Measurements from ENCODE around the gene ARL13B. TPM values are rescaled to one million over a fixed set of nuclear protein-coding genes. Genes with fewer than 3 reads are reported as not detected.

The ARL13B gene
- total RNA-seq, 4 donors from 2014 or later, result 4.9 to 23.6 (median 14.0) TPM

DNA sequence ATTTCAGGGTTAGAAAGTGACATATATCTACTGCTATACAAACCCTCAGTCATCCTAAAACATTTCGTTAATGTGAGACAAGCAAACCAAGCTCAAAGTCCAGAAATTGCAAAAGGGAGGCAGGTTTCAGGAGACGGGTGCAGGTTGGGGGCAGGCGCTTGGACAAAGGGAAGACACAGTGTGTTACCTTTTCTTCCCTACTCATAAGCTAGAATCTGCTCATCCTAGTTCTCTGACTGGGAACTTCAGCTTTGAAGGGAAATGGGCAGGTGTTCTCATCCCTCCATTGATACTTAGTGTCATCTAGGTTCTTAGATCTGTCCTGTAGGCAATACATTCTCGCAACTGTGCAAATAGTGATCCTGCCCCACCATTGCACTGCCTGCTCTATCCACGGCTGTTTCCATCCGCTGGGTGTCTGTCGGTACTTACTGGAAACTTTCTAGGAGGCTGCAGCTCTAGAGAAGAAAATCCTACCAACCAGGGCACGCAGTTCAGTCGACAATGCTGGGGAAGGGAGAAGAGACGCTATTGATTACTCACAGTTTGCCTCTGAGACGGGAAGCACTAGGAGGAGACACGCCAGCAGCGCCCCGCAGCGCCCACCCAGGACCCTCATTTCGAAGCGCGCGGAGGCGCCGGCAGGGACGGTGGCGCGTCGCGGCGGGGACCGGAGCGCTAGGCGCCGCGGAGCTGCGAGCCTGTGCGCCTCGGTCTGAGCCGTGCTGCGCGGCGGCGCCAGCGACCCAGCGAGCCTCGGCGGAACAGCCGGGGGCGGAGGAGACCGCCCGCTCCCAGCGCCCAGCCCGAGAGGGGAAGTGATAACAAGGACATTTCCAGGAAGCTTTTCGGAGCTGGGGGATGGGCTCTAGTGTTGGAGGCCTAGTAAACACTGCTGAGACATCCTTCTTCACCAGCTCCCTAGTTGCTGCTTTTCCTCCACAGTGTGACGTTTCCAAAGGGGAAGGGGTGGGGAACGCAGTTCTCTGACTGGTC is 6.5 kb upstream of the ARL13B start, which contains the start of gene PROS1:
Gene PROS1 (minus strand): TSS at position 766 of the 996 bp plus-strand sequence. CDS start 147 bp downstream, at position 619.
- H3K4me3 ChIP-seq, result peak within 1 kb of the TSS; percentile 43 to 57
- H3K9me3 ChIP-seq, result no peaks in the 10 kb centered on the region
- TF ChIP-seq POLR2A (IDR thresholded peaks at IDR 0.05), result peak; percentile 17 to 54
- TF ChIP-seq, protein P1, sequence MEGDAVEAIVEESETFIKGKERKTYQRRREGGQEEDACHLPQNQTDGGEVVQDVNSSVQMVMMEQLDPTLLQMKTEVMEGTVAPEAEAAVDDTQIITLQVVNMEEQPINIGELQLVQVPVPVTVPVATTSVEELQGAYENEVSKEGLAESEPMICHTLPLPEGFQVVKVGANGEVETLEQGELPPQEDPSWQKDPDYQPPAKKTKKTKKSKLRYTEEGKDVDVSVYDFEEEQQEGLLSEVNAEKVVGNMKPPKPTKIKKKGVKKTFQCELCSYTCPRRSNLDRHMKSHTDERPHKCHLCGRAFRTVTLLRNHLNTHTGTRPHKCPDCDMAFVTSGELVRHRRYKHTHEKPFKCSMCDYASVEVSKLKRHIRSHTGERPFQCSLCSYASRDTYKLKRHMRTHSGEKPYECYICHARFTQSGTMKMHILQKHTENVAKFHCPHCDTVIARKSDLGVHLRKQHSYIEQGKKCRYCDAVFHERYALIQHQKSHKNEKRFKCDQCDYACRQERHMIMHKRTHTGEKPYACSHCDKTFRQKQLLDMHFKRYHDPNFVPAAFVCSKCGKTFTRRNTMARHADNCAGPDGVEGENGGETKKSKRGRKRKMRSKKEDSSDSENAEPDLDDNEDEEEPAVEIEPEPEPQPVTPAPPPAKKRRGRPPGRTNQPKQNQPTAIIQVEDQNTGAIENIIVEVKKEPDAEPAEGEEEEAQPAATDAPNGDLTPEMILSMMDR (IDR thresholded peaks at IDR 0.05), result peak in 2 of 4 experiments; percentile 2 to 7
- DNase-seq, result peak; percentile 84 to 88
- no peaks in the 10 kb centered on the region for H3K4me1 ChIP-seq
- no peaks in the 10 kb centered on the region for H3K36me3 ChIP-seq
- H3K27ac ChIP-seq, result peak within 1 kb of the TSS; percentile 93 to 96
- intact Hi-C loops (cut with DNase I; ENCODE audit: low total_unique reads), result no loop called here
- H3K27me3 ChIP-seq, result no peaks in the 10 kb centered on the region

DNA sequence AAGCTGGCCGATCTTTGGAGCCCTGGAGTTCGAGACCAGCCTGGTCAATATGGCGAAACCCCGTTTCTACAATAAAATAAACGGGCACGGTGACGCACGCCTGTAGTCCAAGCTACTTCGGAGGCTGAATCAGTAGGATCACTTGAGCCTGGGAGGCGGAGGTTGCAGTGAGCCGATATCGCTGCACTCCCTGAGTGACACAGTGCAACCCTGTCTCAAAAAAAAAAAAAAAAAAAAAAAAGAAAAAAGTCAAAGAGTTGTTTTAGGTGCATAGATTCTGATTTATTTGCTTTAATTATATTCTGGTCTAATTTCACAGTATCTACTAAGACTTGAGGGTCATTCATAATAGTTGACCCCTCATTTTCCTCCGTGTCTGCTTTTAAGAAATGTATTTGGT is 1.7 kb downstream of the ARL13B start:
- Histone ChIP-seq H3K27ac (no peak overlapping the region), H3K4me3 (no peak overlapping the region), H3K4me1 (no peaks in the 10 kb centered on the region), H3K27me3 (no peaks in the 10 kb centered on the region), H3K36me3 (no peaks in the 10 kb centered on the region), H3K9me3 (no peaks in the 10 kb centered on the region)
- DNase-seq, result no peak
- intact Hi-C loops (cut with DNase I; ENCODE audit: low total_unique reads), result no loop called here
- TF ChIP-seq, protein P1 (IDR thresholded peaks at IDR 0.05), result no peak
- TF ChIP-seq POLR2A (IDR thresholded peaks at IDR 0.05), result no peak

DNA sequence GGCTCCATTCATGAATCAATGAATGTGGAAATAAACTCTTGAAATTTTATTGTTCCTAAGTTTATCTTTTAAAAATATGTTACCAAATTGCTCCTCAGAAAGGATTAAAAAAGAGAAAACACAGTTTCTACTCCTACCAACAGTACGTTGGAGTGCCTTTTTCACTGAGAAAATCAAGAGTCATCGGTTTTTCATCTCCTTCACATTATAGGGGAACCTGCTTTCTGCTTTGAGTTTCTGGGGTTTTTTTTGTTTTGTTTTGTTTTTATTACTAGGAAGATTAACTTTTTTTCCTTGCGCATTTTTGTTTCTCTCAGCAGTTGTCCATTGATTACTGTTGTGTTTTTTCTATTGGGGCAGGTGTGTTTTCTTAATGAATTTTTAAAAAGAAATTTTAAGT is 3.5 kb downstream of the ARL13B start:
- no peak overlapping the region for H3K27ac ChIP-seq
- intact Hi-C loops (cut with DNase I; ENCODE audit: low total_unique reads), result no loop called here
- no peaks in the 10 kb centered on the region for H3K9me3 ChIP-seq
- H3K4me3 ChIP-seq, result no peak overlapping the region
- no peaks in the 10 kb centered on the region for H3K4me1 ChIP-seq
- DNase-seq, result no peak
- no peaks in the 10 kb centered on the region for H3K36me3 ChIP-seq
- H3K27me3 ChIP-seq, result no peaks in the 10 kb centered on the region
- TF ChIP-seq, protein P1 (IDR thresholded peaks at IDR 0.05), result no peak
- no peak for TF ChIP-seq POLR2A (IDR thresholded peaks at IDR 0.05)

DNA sequence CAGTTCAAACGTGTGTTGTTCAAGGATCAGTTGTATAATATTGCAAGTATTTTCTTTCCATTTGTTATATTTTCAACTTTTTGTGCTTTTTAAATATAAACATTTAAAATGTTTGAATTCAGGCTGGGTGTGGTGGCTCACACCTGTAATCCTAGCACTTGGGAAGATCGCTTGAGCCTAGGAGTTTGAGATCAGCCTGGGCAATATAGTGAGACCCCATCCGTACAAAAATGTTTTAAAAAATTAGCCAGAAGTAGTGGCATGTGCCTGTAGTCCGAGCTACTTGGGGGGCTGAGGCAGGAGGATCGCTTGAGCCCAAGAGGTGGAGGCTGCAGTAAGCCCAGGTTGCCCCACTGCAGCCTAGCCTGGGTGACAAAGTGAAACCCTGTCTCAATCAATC is 4.7 kb downstream of the ARL13B start:
- DNase-seq, result no peak
- intact Hi-C loops (cut with DNase I; ENCODE audit: low total_unique reads), result no loop called here
- H3K4me3 ChIP-seq, result no peak overlapping the region
- no peaks in the 10 kb centered on the region for H3K9me3 ChIP-seq
- TF ChIP-seq, protein P1 (IDR thresholded peaks at IDR 0.05), result no peak
- no peak for TF ChIP-seq POLR2A (IDR thresholded peaks at IDR 0.05)
- H3K27me3 ChIP-seq, result no peaks in the 10 kb centered on the region
- H3K36me3 ChIP-seq, result no peaks in the 10 kb centered on the region
- H3K27ac ChIP-seq, result no peak overlapping the region
- H3K4me1 ChIP-seq, result no peaks in the 10 kb centered on the region

DNA sequence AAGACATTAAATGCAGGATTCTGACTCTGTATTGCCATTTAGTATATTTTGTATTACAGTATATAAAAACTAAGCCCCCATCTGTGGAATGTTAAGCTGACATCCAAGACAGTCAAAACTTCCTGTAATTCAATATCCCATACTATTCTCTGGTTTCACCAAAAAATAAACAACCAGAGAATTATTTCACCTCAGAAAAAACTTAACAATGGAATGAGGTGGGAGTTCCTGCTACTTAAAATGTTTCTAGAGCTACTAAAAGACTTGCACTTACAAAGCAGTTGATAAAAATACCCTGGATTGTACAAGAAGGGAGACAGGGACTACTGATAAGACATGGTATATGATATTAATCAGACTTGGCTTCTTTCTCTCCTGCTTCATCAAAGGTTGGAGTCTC is 8.3 kb downstream of the ARL13B start:
- intact Hi-C loops (cut with DNase I; ENCODE audit: low total_unique reads), result no loop called here
- Histone ChIP-seq H3K4me3 (no peak overlapping the region), H3K27ac (peak overlapping the region in 1 of 2 donors; percentile 54), H3K27me3 (no peaks in the 10 kb centered on the region), H3K4me1 (no peaks in the 10 kb centered on the region), H3K36me3 (no peaks in the 10 kb centered on the region), H3K9me3 (no peaks in the 10 kb centered on the region)
- TF ChIP-seq, protein P1 (IDR thresholded peaks at IDR 0.05), result no peak
- TF ChIP-seq POLR2A (IDR thresholded peaks at IDR 0.05), result no peak
- no peak for DNase-seq

Measured in uterus (tissue), 4 donors.